Adrenal gland (tissue), 12 donors: ENCODE measurements around the gene TAF15. TPM values are rescaled to one million over a fixed set of nuclear protein-coding genes. Genes with fewer than 3 reads are reported as not detected.

Experiments used
- DNase-seq, 7 donors: peaks; one replicate each; pipeline ENCODE4 v3.0.0-alpha.2; 2019 to 2020
- H3K27ac ChIP-seq, 5 donors: fragments of 200-600 bp; sonication (generic) in 4 of 5; 1 replicate in 3 of 5; 2 replicates in 2 of 5; pipeline versions ENCODE4 v1.5.1 to v1.8.0; 2016 to 2020; ENCODE audit warnings: mild to moderate bottlenecking in 1 of 5
- H3K27me3 ChIP-seq: fragments of 200-600 bp; 2 replicates; pipeline ENCODE4 v1.8.0; 2021
- H3K36me3 ChIP-seq, 2 donors: fragments of 200-600 bp; replicated peaks in 1 of 2; 1 replicate in 1 of 2; 2 replicates in 1 of 2; pipeline versions ENCODE4 v1.5.1 to v1.8.0; 2018 to 2022
- H3K4me1 ChIP-seq, 2 donors: fragments of 200-600 bp; replicated peaks in 1 of 2; 1 replicate in 1 of 2; 2 replicates in 1 of 2; pipeline versions ENCODE4 v1.5.1 to v1.8.0; 2018 to 2021
- H3K4me3 ChIP-seq, 4 donors: fragments of 200-600 bp; sonication (generic) in 3 of 4; one replicate each; pipeline ENCODE4 v1.5.1; 2016 to 2018
- H3K9me3 ChIP-seq, 3 donors: fragments of 200-600 bp; sonication (generic) in 1 of 3; replicated peaks in 1 of 3; 1 replicate in 2 of 3; 2 replicates in 1 of 3; pipeline versions ENCODE4 v1.5.1 to v1.8.0; 2016 to 2021
- CTCF ChIP-seq, 6 experiments: fragments of 450-650 bp in 4 of 6; fragments of 200-600 bp in 2 of 6; sonication (generic) in 1 of 6; IDR thresholded peaks; 1 replicate in 5 of 6; 2 replicates in 1 of 6; pipeline versions ENCODE4 v1.5.1 to v1.8.0; 2016 to 2021; ENCODE audit warnings: antibody characterized with exemption in 6 of 6, mild to moderate bottlenecking in 2 of 6, moderate library complexity in 1 of 6
- POLR2A ChIP-seq, 2 donors: fragments of 450-650 bp; IDR thresholded peaks; one replicate each; pipeline ENCODE4 v1.6.1; 2017; ENCODE audit warnings: antibody characterized with exemption in 2 of 2, mild to moderate bottlenecking in 2 of 2, moderate library complexity in 1 of 2
- WGBS, 4 donors: extraction: QIAGEN DNeasy Blood & Tissue Kit in 2 of 4; methylation state at CpG; one replicate each; pipeline versions ENCODE4 v1.1.5 to v1.1.7; 2013 to 2017; 5-methylcytosine and 5-hydroxymethylcytosine counted together
- intact Hi-C, 2 donors: fragments of 100-400 bp; cut with DNase I; formaldehyde crosslinking; loops; one replicate each; pipeline versions ENCODE4 v1.14.1 to v1.15.0; 2022 to 2023
- polyA plus RNA-seq, 3 donors: library from polyadenylated mRNA; stranded (reverse); fragments of 200-250 nt in 2 of 3; fragments of 350-450 nt in 1 of 3; fragmentation: Illumina TruSeq in 1 of 3; extraction: RNeasy Lipid Tissue Mini Kit (QIAGEN cat#74804) in 1 of 3; gene quantifications; one replicate each; pipeline ENCODE4 v1.2.3, GENCODE V29; 2013 to 2014
- small RNA-seq, 2 donors: library from RNA; depleted of rRNA; stranded (forward); fragments of <200 nt; gene quantifications; one replicate each; pipeline ENCODE3, GENCODE V24; 2016
- total RNA-seq, 9 donors: library from RNA; depleted of rRNA in 4 of 9; stranded (reverse); fragments of >200 nt in 4 of 9; fragments of 120-200 nt in 1 of 9; fragmentation: NEBNext Ultra II Directional in 1 of 9; extraction: Animal tissue kit (Norgen Biotek cat#: 25700) in 1 of 9; gene quantifications; one replicate each; pipeline versions ENCODE4 v1.1.0 to v1.2.4, GENCODE V29; 2013 to 2023
- donor health status: healthy with polysubstance abuse.
- donor health status: Bipolar disorder and iron deficiency.
- donor health status: DM: yes; HTN: yes; CAD: no.
- donor health status: DM: no; HTN: no; CAD: no.
- donor health status: DM: no; HTN: no; CAD: no.
- donor health status: DM: yes; HTN: yes; CAD: no.

TAF15 gene
- total and polyA plus RNA-seq, 12 donors: 27.8 to 213 (median 145) TPM

GRCh38 chr17:35894206-35894605 is 84.9 kb downstream of the TAF15 start:
- no peaks in the 10 kb centered on the region for H3K4me1 ChIP-seq
- H3K27ac ChIP-seq: no peak overlapping the region
- no peak overlapping the region for H3K4me3 ChIP-seq
- H3K27me3 ChIP-seq: no peaks in the 10 kb centered on the region
- H3K9me3 ChIP-seq: no peaks in the 10 kb centered on the region
- 86 to 94% (median 92%) methylated on average over 7 of the region's 7 CpGs for WGBS, 4 donors
- intact Hi-C loops: no loop called here
- TF ChIP-seq CTCF (IDR thresholded peaks at IDR 0.05) (no peak), POLR2A (IDR thresholded peaks at IDR 0.05) (no peak)
- no peaks in the 10 kb centered on the region for H3K36me3 ChIP-seq
- DNase-seq: no peak

- no peaks in the 10 kb centered on the region for H3K4me1 ChIP-seq
- DNase-seq: no peak
- no peak overlapping the region for H3K4me3 ChIP-seq
- TF ChIP-seq POLR2A (IDR thresholded peaks at IDR 0.05): no peak
- 63 to 86% (median 72%) methylated on average over 11 to 14 of the region's 14 CpGs for WGBS, 4 donors
- no peaks in the 10 kb centered on the region for H3K36me3 ChIP-seq
- H3K27ac ChIP-seq: no peak overlapping the region
- no peaks in the 10 kb centered on the region for H3K27me3 ChIP-seq
- intact Hi-C loops: no loop called here
- no peaks in the 10 kb centered on the region for H3K9me3 ChIP-seq
Measured at GRCh38 chr17:35895636-35896587, 86.6 kb downstream of the TAF15 start.

Small RNAs within 50 kb of the gene (small RNA-seq; reads per million reads assigned to genes)
- 272 to 562 reads per million in 2 donors for gene RF00100

Other genes starting within 250 kb of the TAF15 start
- gene SLFN14, start 248.7 kb upstream of the TAF15 start, total RNA-seq: under 1 TPM in 1 of 9 donors, not detected in 8; 0.39 TPM
- not detected for gene SLFN14, start 248.7 kb upstream of the TAF15 start, polyA plus RNA-seq
- 10 to 100 TPM in 6 of 9 donors, 1 to 10 TPM in 3; 8.9 to 16.3 (median 12.7) TPM for gene PEX12, start 230.9 kb upstream of the TAF15 start, total RNA-seq
- 10 to 100 TPM in 1 of 3 donors, 1 to 10 TPM in 2; 4.2 to 18.5 (median 4.7) TPM for gene PEX12, start 230.9 kb upstream of the TAF15 start, polyA plus RNA-seq
- gene AP2B1, start 222.2 kb upstream of the TAF15 start, total RNA-seq: 100 to 1,000 TPM in 4 of 9 donors, 10 to 100 TPM in 5; 62.4 to 167 (median 79.9) TPM
- gene AP2B1, start 222.2 kb upstream of the TAF15 start, polyA plus RNA-seq: 100 to 1,000 TPM in 1 of 3 donors, 10 to 100 TPM in 2; 23.4 to 104 (median 50.5) TPM
- gene RASL10B, start 77.8 kb upstream of the TAF15 start, total RNA-seq: 1 to 10 TPM; 1.1 to 8.1 (median 3.8) TPM
- 1 to 10 TPM; 1.4 to 1.7 (median 1.5) TPM for gene RASL10B, start 77.8 kb upstream of the TAF15 start, polyA plus RNA-seq
- gene GAS2L2, start 56.2 kb upstream of the TAF15 start, total RNA-seq: under 1 TPM in 3 of 9 donors, not detected in 6; 0.06 to 0.22 (median 0.08) TPM
- gene GAS2L2, start 56.2 kb upstream of the TAF15 start, polyA plus RNA-seq: under 1 TPM in 2 of 3 donors, not detected in 1; 0.08 to 0.10 TPM
- under 1 TPM in 2 of 9 donors, not detected in 7; 0.11 to 0.83 TPM for gene C17orf50, start 48.6 kb upstream of the TAF15 start, total RNA-seq
- gene C17orf50, start 48.6 kb upstream of the TAF15 start, polyA plus RNA-seq: under 1 TPM in 2 of 3 donors, not detected in 1; 0.07 to 0.24 TPM
- 10 to 100 TPM in 1 of 9 donors, 1 to 10 TPM in 7, under 1 TPM in 1; 0.67 to 11.1 (median 4.8) TPM for gene MMP28, start 13.8 kb upstream of the TAF15 start, total RNA-seq
- 1 to 10 TPM in 2 of 3 donors, under 1 TPM in 1; 0.97 to 7.4 (median 4.3) TPM for gene MMP28, start 13.8 kb upstream of the TAF15 start, polyA plus RNA-seq
- not detected for gene HEATR9, start 59.4 kb downstream of the TAF15 start, total RNA-seq
- gene HEATR9, start 59.4 kb downstream of the TAF15 start, polyA plus RNA-seq: under 1 TPM; 0.03 to 0.32 (median 0.13) TPM
- 10 to 100 TPM in 2 of 9 donors, 1 to 10 TPM in 6, under 1 TPM in 1; 0.83 to 10.7 (median 4.0) TPM for gene CCL5, start 70.9 kb downstream of the TAF15 start, total RNA-seq
- 1 to 10 TPM; 5.4 to 8.8 (median 7.6) TPM for gene CCL5, start 70.9 kb downstream of the TAF15 start, polyA plus RNA-seq
- 1 to 10 TPM in 1 of 9 donors, not detected in 8; 1.1 TPM for gene RDM1, start 121.3 kb downstream of the TAF15 start, total RNA-seq
- under 1 TPM in 1 of 3 donors, not detected in 2; 0.48 TPM for gene RDM1, start 121.3 kb downstream of the TAF15 start, polyA plus RNA-seq
- gene LYZL6, start 134.2 kb downstream of the TAF15 start, total RNA-seq: not detected
- gene LYZL6, start 134.2 kb downstream of the TAF15 start, polyA plus RNA-seq: not detected
- 1 to 10 TPM in 1 of 9 donors, under 1 TPM in 5, not detected in 3; 0.22 to 1.6 (median 0.57) TPM for gene CCL16, start 172.0 kb downstream of the TAF15 start, total RNA-seq
- 1 to 10 TPM in 1 of 3 donors, under 1 TPM in 2; 0.16 to 3.2 (median 0.24) TPM for gene CCL16, start 172.0 kb downstream of the TAF15 start, polyA plus RNA-seq
- gene CCL14, start 177.2 kb downstream of the TAF15 start, total RNA-seq: 100 to 1,000 TPM in 3 of 9 donors, 10 to 100 TPM in 6; 15.3 to 129 (median 53.2) TPM
- gene CCL14, start 177.2 kb downstream of the TAF15 start, polyA plus RNA-seq: 100 to 1,000 TPM in 2 of 3 donors, 10 to 100 TPM in 1; 75.8 to 268 (median 250) TPM
- gene CCL15, start 192.1 kb downstream of the TAF15 start, total RNA-seq: 1 to 10 TPM in 3 of 9 donors, under 1 TPM in 2, not detected in 4; 0.28 to 1.7 (median 1.1) TPM
- gene CCL15, start 192.1 kb downstream of the TAF15 start, polyA plus RNA-seq: under 1 TPM in 2 of 3 donors, not detected in 1; 0.17 to 0.38 TPM
- 10 to 100 TPM in 5 of 9 donors, 1 to 10 TPM in 4; 1.9 to 25.7 (median 10.0) TPM for gene CCL23, start 208.5 kb downstream of the TAF15 start, total RNA-seq
- gene CCL23, start 208.5 kb downstream of the TAF15 start, polyA plus RNA-seq: 1 to 10 TPM; 1.9 to 9.8 (median 3.3) TPM